IPS-18c (cell line): Measurements from ENCODE around the gene MRGPRG.
"Not testable (repeated sequence)": the region's sequence is repeated elsewhere in the genome, so short reads cannot be mapped to it uniquely, and the experiment has no call there.

Source experiments
- H3K4me3 ChIP-seq: 2 replicates; pipeline ENCODE4 v1.7.0; 2013; ENCODE audit warnings: low read depth, mild to moderate bottlenecking, low read length, moderate library complexity; ENCODE audit not compliant: insufficient read depth
- H3K9me3 ChIP-seq: one replicate; pipeline ENCODE4 v1.6.1; 2013; ENCODE audit warnings: mild to moderate bottlenecking, low read length, moderate library complexity; ENCODE audit not compliant: control insufficient read depth, insufficient read depth

The MRGPRG gene

DNA sequence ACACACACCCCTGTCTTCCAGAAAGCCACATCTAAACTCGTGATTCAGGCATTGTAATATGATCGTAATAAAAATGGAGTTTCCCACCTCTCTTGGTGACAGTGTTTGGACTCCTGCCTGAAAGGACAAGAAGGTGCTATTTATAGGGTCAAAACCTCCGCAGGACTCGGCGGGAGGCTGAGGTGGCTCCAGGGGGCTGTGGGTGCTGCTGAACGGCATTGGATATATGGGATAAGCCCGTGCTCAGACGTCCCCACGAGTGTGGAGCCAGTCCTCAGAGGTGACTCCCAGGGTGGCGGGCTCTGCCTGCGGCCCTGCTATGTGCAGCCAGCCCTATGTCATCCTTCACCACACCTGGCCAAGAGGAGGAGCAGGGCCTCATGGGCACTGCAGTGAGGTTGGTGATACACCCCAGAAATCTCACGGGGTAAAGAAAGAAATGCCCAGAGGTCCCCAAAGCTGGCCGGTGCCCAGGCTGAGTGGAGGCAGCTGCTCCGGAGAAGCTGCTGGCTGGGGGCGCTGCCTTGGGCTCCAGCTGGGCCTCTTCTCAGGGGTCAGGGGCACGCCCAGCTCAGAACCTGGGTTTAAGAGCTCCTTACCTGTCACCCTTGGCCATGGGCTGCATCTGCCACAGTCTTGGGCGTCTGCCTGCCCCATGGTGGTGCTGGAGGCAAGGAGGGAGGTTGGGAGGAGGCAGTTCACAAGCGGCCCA lies 48.4 kb downstream of the MRGPRG start:
- Histone ChIP-seq H3K4me3 (0 out of 2 replicates have a peak overlapping the region, but pooled peaks have one; percentile 24), H3K9me3 (no peaks in the 10 kb centered on the region)

GRCh38 chr11:3169255-3170043 lies 49.2 kb downstream of the MRGPRG start:
- H3K9me3 ChIP-seq = no peaks in the 10 kb centered on the region
- peak overlapping the region; percentile 24 for H3K4me3 ChIP-seq

DNA sequence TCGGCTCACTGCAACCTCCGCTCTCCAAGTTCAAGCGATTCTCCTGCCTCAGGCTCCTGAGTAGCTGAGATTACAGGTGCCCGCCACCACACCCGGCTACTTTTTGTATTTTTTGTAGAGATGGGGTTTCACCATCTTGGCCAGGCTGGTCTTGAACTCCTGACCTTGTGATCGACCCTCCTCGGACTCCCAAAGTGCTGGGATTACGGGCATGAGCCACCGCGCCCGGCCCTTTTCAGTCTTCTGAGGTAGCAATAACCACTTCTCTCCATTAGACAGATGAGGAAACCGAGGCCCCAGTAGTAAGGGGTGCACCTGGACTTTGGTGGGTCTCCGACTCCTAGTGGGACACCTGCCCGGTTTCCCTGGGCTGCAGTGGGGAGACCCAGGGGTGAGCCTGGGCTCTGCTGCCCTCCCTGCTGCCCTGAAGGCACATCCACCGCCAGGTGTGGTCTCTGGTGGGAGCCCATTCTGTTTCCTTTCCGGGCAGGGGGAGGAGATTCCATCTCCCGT lies 49.8 kb downstream of the MRGPRG start:
- not testable (repeated sequence) for H3K9me3 ChIP-seq, H3K4me3 ChIP-seq
